Measurements from ENCODE around the gene PMIS2.
"Not testable (repeated sequence)": the region's sequence is repeated elsewhere in the genome, so short reads cannot be mapped to it uniquely, and the experiment has no call there.

- TF ChIP-seq CTCF (IDR thresholded peaks at IDR 0.05; ENCODE audit: insufficient read depth, low read depth, low read length); EZH2 (IDR thresholded peaks at IDR 0.05; ENCODE audit: insufficient read depth, low read length): not testable (repeated sequence)
Measured at GRCh38 chr19:35595026-35595425, 9.1 kb downstream of the PMIS2 start.
